Superior temporal gyrus (tissue), 1 donor: ENCODE results near the gene MMP26.

Experiments
- DNase-seq: peaks from one replicate; pipeline ENCODE4 v3.0.0-alpha.2; 2016; ENCODE audit errors: extremely low spot score

The MMP26 gene

GRCh38 chr11:4704054-4704789, at the start of gene MMP26:
Gene MMP26, plus strand, starts transcription at chr11:4704784.
- no peak for DNase-seq

- no peak for DNase-seq
Observed at GRCh38 chr11:4658629-4659445, 45.7 kb upstream of the MMP26 start.

GRCh38 chr11:4662876-4663275, 41.7 kb upstream of the MMP26 start:
- DNase-seq = no peak

GRCh38 chr11:4664183-4664582, 40.4 kb upstream of the MMP26 start:
- no peak for DNase-seq

GRCh38 chr11:4664786-4665185, 39.8 kb upstream of the MMP26 start:
- no peak for DNase-seq

GRCh38 chr11:4665424-4665823, 39.2 kb upstream of the MMP26 start:
- DNase-seq = no peak

GRCh38 chr11:4671741-4672140, 32.8 kb upstream of the MMP26 start:
- no peak for DNase-seq

- no peak for DNase-seq
Observed at GRCh38 chr11:4672470-4672869, 32.1 kb upstream of the MMP26 start.

- DNase-seq = no peak
Observed at GRCh38 chr11:4673781-4674180, 30.8 kb upstream of the MMP26 start.

- DNase-seq = no peak
Observed at GRCh38 chr11:4677948-4678347, 26.6 kb upstream of the MMP26 start.

- no peak for DNase-seq
Observed at GRCh38 chr11:4680341-4680740, 24.2 kb upstream of the MMP26 start.

GRCh38 chr11:4682623-4683419, 21.8 kb upstream of the MMP26 start:
- DNase-seq = no peak

- DNase-seq = no peak
Observed at GRCh38 chr11:4684631-4685285, 19.8 kb upstream of the MMP26 start.

- DNase-seq = no peak
Observed at GRCh38 chr11:4695442-4695841, 9.1 kb upstream of the MMP26 start.

- no peak for DNase-seq
Observed at GRCh38 chr11:4697585-4697984, 7.0 kb upstream of the MMP26 start, which contains the start of gene OR51E2. Gene OR51E2, minus strand, starts transcription at chr11:4697853. Its CDS starts 15,142 bp downstream, at chr11:4682711.

GRCh38 chr11:4699697-4700435, 4.7 kb upstream of the MMP26 start:
- no peak for DNase-seq

- no peak for DNase-seq
Observed at GRCh38 chr11:4700436-4700820, 4.2 kb upstream of the MMP26 start.

- no peak for DNase-seq
Observed at GRCh38 chr11:4704790-4705334, 278 bp downstream of the MMP26 start.

GRCh38 chr11:4713241-4713640, 8.7 kb downstream of the MMP26 start:
- no peak for DNase-seq

GRCh38 chr11:4714300-4714699, 9.7 kb downstream of the MMP26 start:
- no peak for DNase-seq
